Neural progenitor cell (in vitro differentiated cells): ENCODE results near the gene KCNMA1.

Source experiments
- EZH2 ChIP-seq: fragments of 200-600 bp; sonication (generic); IDR thresholded peaks from 2 replicates; pipeline ENCODE4 v1.6.1; 2017; ENCODE audit warnings: antibody characterized with exemption, mild to moderate bottlenecking, moderate library complexity
- EZH2phosphoT487 ChIP-seq: fragments of 200-600 bp; sonication (generic); IDR thresholded peaks from 2 replicates; pipeline ENCODE4 v1.6.1; 2017; ENCODE audit warnings: antibody characterized with exemption
- TF ChIP-seq, protein P1 (sequence below): fragments of 200-600 bp; sonication (generic); IDR thresholded peaks from 2 replicates; pipeline ENCODE4 v1.5.1; 2017; ENCODE audit warnings: antibody characterized with exemption, mild to moderate bottlenecking

DNA sequence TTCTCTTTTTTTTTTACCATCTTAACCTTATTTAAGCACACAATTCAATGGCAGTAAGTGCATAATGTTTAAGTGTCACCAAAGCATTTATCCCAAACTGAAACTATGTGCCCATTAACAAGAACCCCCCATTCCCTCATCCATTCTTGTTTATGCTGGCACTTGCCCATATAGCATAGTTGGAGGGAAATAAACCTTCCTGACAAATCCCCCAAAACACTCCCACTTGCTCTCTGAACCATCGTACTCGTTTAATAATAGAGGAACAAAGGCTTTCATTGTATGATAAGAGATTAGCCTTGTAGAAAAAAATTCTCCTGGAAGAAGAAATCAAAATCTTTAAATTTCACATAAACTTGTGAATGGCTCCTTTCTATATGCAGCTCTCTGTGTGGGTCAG is 26.4 kb upstream of the KCNMA1 start:
- no peak for TF ChIP-seq EZH2
- TF ChIP-seq, protein P1, sequence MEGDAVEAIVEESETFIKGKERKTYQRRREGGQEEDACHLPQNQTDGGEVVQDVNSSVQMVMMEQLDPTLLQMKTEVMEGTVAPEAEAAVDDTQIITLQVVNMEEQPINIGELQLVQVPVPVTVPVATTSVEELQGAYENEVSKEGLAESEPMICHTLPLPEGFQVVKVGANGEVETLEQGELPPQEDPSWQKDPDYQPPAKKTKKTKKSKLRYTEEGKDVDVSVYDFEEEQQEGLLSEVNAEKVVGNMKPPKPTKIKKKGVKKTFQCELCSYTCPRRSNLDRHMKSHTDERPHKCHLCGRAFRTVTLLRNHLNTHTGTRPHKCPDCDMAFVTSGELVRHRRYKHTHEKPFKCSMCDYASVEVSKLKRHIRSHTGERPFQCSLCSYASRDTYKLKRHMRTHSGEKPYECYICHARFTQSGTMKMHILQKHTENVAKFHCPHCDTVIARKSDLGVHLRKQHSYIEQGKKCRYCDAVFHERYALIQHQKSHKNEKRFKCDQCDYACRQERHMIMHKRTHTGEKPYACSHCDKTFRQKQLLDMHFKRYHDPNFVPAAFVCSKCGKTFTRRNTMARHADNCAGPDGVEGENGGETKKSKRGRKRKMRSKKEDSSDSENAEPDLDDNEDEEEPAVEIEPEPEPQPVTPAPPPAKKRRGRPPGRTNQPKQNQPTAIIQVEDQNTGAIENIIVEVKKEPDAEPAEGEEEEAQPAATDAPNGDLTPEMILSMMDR = no peak
- no peak for TF ChIP-seq EZH2phosphoT487
